HG03095 (cell line): ENCODE data around the gene ARL15.

Experiments
- ATAC-seq: cut with Tn5 transposase; IDR thresholded peaks from one replicate; pipeline ENCODE4 v1.9.1; 2021; ENCODE audit warnings: moderate library complexity; ENCODE audit not compliant: unreplicated experiment

ARL15 gene

GRCh38 chr5:53948598-53948997 lies 361.8 kb downstream of the ARL15 start:
- no peak for ATAC-seq

- no peak for ATAC-seq
Observed at GRCh38 chr5:53946405-53947100, 363.8 kb downstream of the ARL15 start.

- no peak for ATAC-seq
Observed at GRCh38 chr5:53944981-53945380, 365.4 kb downstream of the ARL15 start.

- ATAC-seq = no peak
Observed at GRCh38 chr5:53943938-53944337, 366.4 kb downstream of the ARL15 start.

- no peak for ATAC-seq
Observed at GRCh38 chr5:53942724-53943123, 367.6 kb downstream of the ARL15 start.

- ATAC-seq = no peak
Observed at GRCh38 chr5:53940921-53941320, 369.5 kb downstream of the ARL15 start.

GRCh38 chr5:53937467-53937866 lies 372.9 kb downstream of the ARL15 start:
- no peak for ATAC-seq

- no peak for ATAC-seq
Observed at GRCh38 chr5:53936481-53937352, 373.7 kb downstream of the ARL15 start.

- ATAC-seq = no peak
Observed at GRCh38 chr5:53934151-53934820, 376.1 kb downstream of the ARL15 start.

GRCh38 chr5:53932351-53932750 lies 378.0 kb downstream of the ARL15 start:
- no peak for ATAC-seq

- ATAC-seq = no peak
Observed at GRCh38 chr5:53930457-53930856, 379.9 kb downstream of the ARL15 start.

- no peak for ATAC-seq
Observed at GRCh38 chr5:53929570-53929969, 380.8 kb downstream of the ARL15 start.

- ATAC-seq = no peak
Observed at GRCh38 chr5:53929152-53929551, 381.2 kb downstream of the ARL15 start.

- ATAC-seq = no peak
Observed at GRCh38 chr5:53928641-53929040, 381.7 kb downstream of the ARL15 start.

GRCh38 chr5:53927668-53928247 lies 382.6 kb downstream of the ARL15 start:
- ATAC-seq = no peak

- ATAC-seq = no peak
Observed at GRCh38 chr5:53926026-53926425, 384.3 kb downstream of the ARL15 start.

GRCh38 chr5:53924392-53924791 lies 386.0 kb downstream of the ARL15 start:
- no peak for ATAC-seq

- no peak for ATAC-seq
Observed at GRCh38 chr5:53923961-53924360, 386.4 kb downstream of the ARL15 start.

- ATAC-seq = no peak
Observed at GRCh38 chr5:53922508-53923498, 387.6 kb downstream of the ARL15 start.

- ATAC-seq = no peak
Observed at GRCh38 chr5:53917826-53918225, 392.5 kb downstream of the ARL15 start.
